ENCODE data around the gene UVRAG. TPM values are rescaled to one million over a fixed set of nuclear protein-coding genes. Genes with fewer than 3 reads are reported as not detected.

UVRAG gene
- total RNA-seq = 9.2 and 14.1 TPM in 2 replicates
- 7.4 TPM for polyA plus RNA-seq (2012)

GRCh38 chr11:75814677-75815344 is at the start of gene UVRAG:
Gene UVRAG, plus strand, starts transcription at chr11:75815210. Its CDS starts 198 bp downstream, at chr11:75815408.
- DNase-seq (ENCODE audit: low read depth) = peak; percentile 100

- DNase-seq (ENCODE audit: low read depth) = no peak
Observed at GRCh38 chr11:75766443-75767227, 48.4 kb upstream of the UVRAG start.

GRCh38 chr11:75767228-75767572 is 47.8 kb upstream of the UVRAG start:
- no peak for DNase-seq (ENCODE audit: low read depth)

- no peak for DNase-seq (ENCODE audit: low read depth)
Observed at GRCh38 chr11:75767793-75768111, 47.3 kb upstream of the UVRAG start.

- peak; percentile 46 for DNase-seq (ENCODE audit: low read depth)
Observed at GRCh38 chr11:75768112-75768908, 46.7 kb upstream of the UVRAG start, which contains the start of gene DGAT2. Gene DGAT2, plus strand, starts transcription at chr11:75768778. Its CDS starts 214 bp downstream, at chr11:75768992.

GRCh38 chr11:75768909-75769771 is 45.9 kb upstream of the UVRAG start:
- DNase-seq (ENCODE audit: low read depth) = no peak

GRCh38 chr11:75770102-75770501 is 44.9 kb upstream of the UVRAG start:
- no peak for DNase-seq (ENCODE audit: low read depth)

GRCh38 chr11:75771646-75772410 is 43.2 kb upstream of the UVRAG start:
- DNase-seq (ENCODE audit: low read depth) = no peak

- DNase-seq (ENCODE audit: low read depth) = no peak
Observed at GRCh38 chr11:75773595-75774353, 41.2 kb upstream of the UVRAG start.

- no peak for DNase-seq (ENCODE audit: low read depth)
Observed at GRCh38 chr11:75775056-75775455, 40.0 kb upstream of the UVRAG start.

- no peak for DNase-seq (ENCODE audit: low read depth)
Observed at GRCh38 chr11:75776546-75776945, 38.5 kb upstream of the UVRAG start.

GRCh38 chr11:75777461-75778110 is 37.4 kb upstream of the UVRAG start:
- DNase-seq (ENCODE audit: low read depth) = no peak

- no peak for DNase-seq (ENCODE audit: low read depth)
Observed at GRCh38 chr11:75778962-75779361, 36.0 kb upstream of the UVRAG start.

- DNase-seq (ENCODE audit: low read depth) = no peak
Observed at GRCh38 chr11:75779960-75780359, 35.0 kb upstream of the UVRAG start.

- no peak for DNase-seq (ENCODE audit: low read depth)
Observed at GRCh38 chr11:75780888-75781287, 34.1 kb upstream of the UVRAG start.

GRCh38 chr11:75781296-75781695 is 33.7 kb upstream of the UVRAG start:
- DNase-seq (ENCODE audit: low read depth) = no peak

- no peak for DNase-seq (ENCODE audit: low read depth)
Observed at GRCh38 chr11:75781831-75782230, 33.2 kb upstream of the UVRAG start.

GRCh38 chr11:75782540-75783263 is 32.3 kb upstream of the UVRAG start:
- DNase-seq (ENCODE audit: low read depth) = no peak
